ENCODE results near the gene GLIS1.

DNA sequence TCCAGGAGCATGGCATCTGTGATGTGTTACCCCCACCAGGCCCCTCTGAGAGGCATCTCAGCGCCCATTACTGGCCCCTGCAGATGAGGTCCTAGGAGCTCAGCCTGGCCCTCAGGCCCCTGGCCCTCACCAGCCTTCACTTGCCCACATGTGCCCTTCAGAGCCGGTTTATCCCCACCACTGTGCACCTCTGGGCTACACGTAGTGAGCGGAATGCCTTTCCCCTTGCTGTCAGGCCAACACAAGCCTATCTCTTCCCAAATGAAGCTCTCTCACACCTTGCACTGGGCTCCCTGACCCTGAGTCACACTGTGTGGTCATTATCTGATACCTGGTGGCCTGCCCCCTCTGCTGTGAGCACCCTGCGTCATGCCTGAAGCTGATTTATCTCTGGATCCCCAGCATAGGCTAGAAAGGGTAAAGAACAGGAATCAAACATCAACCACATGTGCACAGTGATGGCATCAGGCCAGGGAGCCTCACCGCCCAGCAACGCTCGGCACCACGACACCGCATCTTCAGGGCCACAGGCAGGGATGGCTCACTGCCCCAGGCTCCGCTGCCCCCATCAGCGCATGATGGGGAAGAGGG, 49.1 kb downstream of the GLIS1 start:
- TF ChIP-seq, protein P1, sequence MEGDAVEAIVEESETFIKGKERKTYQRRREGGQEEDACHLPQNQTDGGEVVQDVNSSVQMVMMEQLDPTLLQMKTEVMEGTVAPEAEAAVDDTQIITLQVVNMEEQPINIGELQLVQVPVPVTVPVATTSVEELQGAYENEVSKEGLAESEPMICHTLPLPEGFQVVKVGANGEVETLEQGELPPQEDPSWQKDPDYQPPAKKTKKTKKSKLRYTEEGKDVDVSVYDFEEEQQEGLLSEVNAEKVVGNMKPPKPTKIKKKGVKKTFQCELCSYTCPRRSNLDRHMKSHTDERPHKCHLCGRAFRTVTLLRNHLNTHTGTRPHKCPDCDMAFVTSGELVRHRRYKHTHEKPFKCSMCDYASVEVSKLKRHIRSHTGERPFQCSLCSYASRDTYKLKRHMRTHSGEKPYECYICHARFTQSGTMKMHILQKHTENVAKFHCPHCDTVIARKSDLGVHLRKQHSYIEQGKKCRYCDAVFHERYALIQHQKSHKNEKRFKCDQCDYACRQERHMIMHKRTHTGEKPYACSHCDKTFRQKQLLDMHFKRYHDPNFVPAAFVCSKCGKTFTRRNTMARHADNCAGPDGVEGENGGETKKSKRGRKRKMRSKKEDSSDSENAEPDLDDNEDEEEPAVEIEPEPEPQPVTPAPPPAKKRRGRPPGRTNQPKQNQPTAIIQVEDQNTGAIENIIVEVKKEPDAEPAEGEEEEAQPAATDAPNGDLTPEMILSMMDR (IDR thresholded peaks at IDR 0.05) = no peak
- no peak for TF ChIP-seq POLR2A (IDR thresholded peaks at IDR 0.05)

Data from heart left ventricle (tissue), 13 donors.